ENCODE measurements around the gene DNAJC22. TPM values are rescaled to one million over a fixed set of nuclear protein-coding genes. Genes with fewer than 3 reads are reported as not detected.

Gene DNAJC22
- total and polyA plus RNA-seq, 9 of the 15 experiments (the other 6 are each of a cell fraction or from before 2014, with no cell fraction given): 0.10 to 1.2 (median 0.47) TPM

DNA sequence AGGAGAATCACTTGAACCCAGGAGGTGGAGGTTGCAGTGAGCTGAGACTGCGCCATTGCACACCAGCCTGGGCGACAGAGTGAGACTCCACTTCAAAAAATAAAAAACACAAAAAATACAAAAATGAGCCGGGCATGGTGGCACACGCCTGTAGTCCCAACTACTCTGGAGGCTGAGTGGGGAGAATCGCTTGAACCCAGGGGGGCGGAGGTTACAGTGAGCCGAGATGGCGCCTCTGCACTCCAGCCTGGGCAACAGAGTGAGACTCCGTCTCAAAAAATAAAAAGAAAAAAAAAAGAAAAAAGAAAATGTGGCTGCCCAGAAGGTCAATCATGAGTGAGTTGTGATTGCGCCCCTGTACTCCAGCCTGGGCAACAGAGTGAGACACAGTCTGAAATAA lies 9.2 kb downstream of the DNAJC22 start:
- no peak overlapping the region for H3K4me3 ChIP-seq
- no TSS peak for BruUV-seq (replicated peaks)
- H3K36me3 ChIP-seq (ENCODE audit: control insufficient read depth, insufficient read depth, low read length): no peaks in the 10 kb centered on the region
- CTCF ChIA-PET (ENCODE audit: low intra/inter-chr PET ratio): interaction anchor here (2.6 to 8.6 kb wide), 2 partner anchors 24 to 158 kb away, joined by 11 to 185 read pairs; no protein-coding TSS in a partner anchor
- no peak for TF ChIP-seq CEBPB (tag; IDR thresholded peaks at IDR 0.05)
- TF ChIP-seq NFIX (CRISPR knock-in tag; IDR thresholded peaks at IDR 0.05; ENCODE audit: low read depth): no peak
- TF ChIP-seq, protein P1, sequence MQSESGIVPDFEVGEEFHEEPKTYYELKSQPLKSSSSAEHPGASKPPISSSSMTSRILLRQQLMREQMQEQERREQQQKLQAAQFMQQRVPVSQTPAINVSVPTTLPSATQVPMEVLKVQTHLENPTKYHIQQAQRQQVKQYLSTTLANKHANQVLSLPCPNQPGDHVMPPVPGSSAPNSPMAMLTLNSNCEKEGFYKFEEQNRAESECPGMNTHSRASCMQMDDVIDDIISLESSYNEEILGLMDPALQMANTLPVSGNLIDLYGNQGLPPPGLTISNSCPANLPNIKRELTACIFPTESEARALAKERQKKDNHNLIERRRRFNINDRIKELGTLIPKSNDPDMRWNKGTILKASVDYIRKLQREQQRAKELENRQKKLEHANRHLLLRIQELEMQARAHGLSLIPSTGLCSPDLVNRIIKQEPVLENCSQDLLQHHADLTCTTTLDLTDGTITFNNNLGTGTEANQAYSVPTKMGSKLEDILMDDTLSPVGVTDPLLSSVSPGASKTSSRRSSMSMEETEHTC (IDR thresholded peaks at IDR 0.05): no peak
- no peak for TF ChIP-seq MCM5 (IDR thresholded peaks at IDR 0.05; ENCODE audit: low read depth)
- no peak for TF ChIP-seq NR1H2 (CRISPR knock-in tag; IDR thresholded peaks at IDR 0.05)
- TF ChIP-seq MED1 (CRISPR knock-in tag; IDR thresholded peaks at IDR 0.05; ENCODE audit: borderline replicate concordance): no peak
- TF ChIP-seq ZNF589 (CRISPR knock-in tag; IDR thresholded peaks at IDR 0.05; ENCODE audit: low read depth): no peak
- TF ChIP-seq NFATC3 (IDR thresholded peaks at IDR 0.05): no peak
- no peak overlapping the region for H3K4me2 ChIP-seq (ENCODE audit: insufficient read depth, low read length)
- no peak overlapping the region for H3K27ac ChIP-seq (ENCODE audit: extremely low read depth, low read depth, low read length)
- 40% methylated on average over 10 of the region's 10 CpGs for WGBS (ENCODE audit: insufficient coverage, low coverage, missing lambda C conversion rate)
- no peaks in the 10 kb centered on the region for H3K9me1 ChIP-seq (ENCODE audit: control insufficient read depth, insufficient read depth, low read length)
- no peaks in the 10 kb centered on the region for H3K9me3 ChIP-seq (replicated peaks; ENCODE audit: control insufficient read depth, insufficient read depth, low read depth, low read length)
- in situ Hi-C loops (cut with MboI) (no loop called here), intact Hi-C loops (cut with micrococcal nuclease) (loop anchor here (10.0 kb wide), 1 partner anchor 349 kb away; the partner anchor contains the start of gene FMNL3)
- H2AFZ ChIP-seq (ENCODE audit: low read depth, low read length): no peak overlapping the region
- H3K4me1 ChIP-seq (replicated peaks in 1 of 2; ENCODE audit: control insufficient read depth in 2 of 2, insufficient read depth in 2 of 2, low read length in 2 of 2): no peaks in the 10 kb centered on the region
- ATAC-seq (no peak), DNase-seq (ENCODE audit: extremely low read depth in 1 of 4, low spot score in 3 of 4) (no peak), FAIRE-seq (no peak)
- H3K9ac ChIP-seq (ENCODE audit: insufficient read depth in 1 of 2, low read depth in 2 of 2, low read length in 2 of 2): no peak overlapping the region
- POLR2A ChIA-PET: interaction anchor here (0.7 kb wide), 1 partner anchor 38 kb away, joined by 3 read pairs; no protein-coding TSS in a partner anchor
- no peaks in the 10 kb centered on the region for H3K79me2 ChIP-seq (ENCODE audit: control insufficient read depth, insufficient read depth, low read length)
- H4K20me1 ChIP-seq (replicated peaks; ENCODE audit: control insufficient read depth, insufficient read depth, low read length): no peaks in the 10 kb centered on the region
- peaks cover 0 to 5% of the 10 kb centered on the region in 2 experiments; a peak in 1 of 5 replicates for H3K27me3 ChIP-seq (ENCODE audit: control insufficient read depth in 2 of 2, insufficient read depth in 2 of 2, low read length in 2 of 2)
